Measurements from ENCODE around the gene ZNF235.

The ZNF235 gene

DNA sequence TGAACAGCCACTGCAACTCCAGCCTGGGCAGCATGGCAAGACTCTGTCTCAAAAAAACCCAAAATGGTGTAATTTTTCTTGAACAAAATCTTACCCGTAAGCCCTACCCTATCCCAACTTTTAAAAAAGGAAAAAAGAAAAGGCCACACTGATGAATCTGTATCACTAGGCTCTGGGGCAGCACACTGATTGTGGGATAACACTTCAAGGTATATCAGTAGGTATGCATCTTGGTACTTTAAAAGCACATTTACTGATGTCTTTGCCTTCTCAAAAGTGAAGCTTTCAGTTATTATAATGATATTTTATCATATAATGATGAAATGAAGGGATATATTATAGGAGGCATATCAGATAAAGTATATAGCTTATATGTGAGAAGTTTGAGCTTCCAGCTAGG, 27.3 kb upstream of the ZNF235 start:
- H3K36me3 ChIP-seq (ENCODE audit: control insufficient read depth, insufficient read depth, low read length) = no peaks in the 10 kb centered on the region
- no peak for TF ChIP-seq CTCF (IDR thresholded peaks at IDR 0.05; ENCODE audit: insufficient read depth, low read length, poor library complexity, severe bottlenecking)

GRCh38 chr19:44315883-44316282, 11.1 kb upstream of the ZNF235 start:
- H3K36me3 ChIP-seq (ENCODE audit: control insufficient read depth, insufficient read depth, low read length) = no peaks in the 10 kb centered on the region
- H3K27me3 ChIP-seq (replicated peaks; ENCODE audit: control insufficient read depth, insufficient read depth, low read length) = no peaks in the 10 kb centered on the region
- no peak overlapping the region for H3K4me3 ChIP-seq (replicated peaks; ENCODE audit: low read depth, low read length)
- TF ChIP-seq CTCF (IDR thresholded peaks at IDR 0.05; ENCODE audit: insufficient read depth, low read length, poor library complexity, severe bottlenecking) = no peak
- DNase-seq (ENCODE audit: extremely low read depth, insufficient read length) = no peak

More for the DNA sequence above, 27.3 kb upstream of the ZNF235 start:
- DNase-seq (ENCODE audit: extremely low read depth, insufficient read length) = no peak
- Histone ChIP-seq H3K4me3 (replicated peaks; ENCODE audit: low read depth, low read length) (no peak overlapping the region), H3K27me3 (replicated peaks; ENCODE audit: control insufficient read depth, insufficient read depth, low read length) (no peaks in the 10 kb centered on the region)

DNA sequence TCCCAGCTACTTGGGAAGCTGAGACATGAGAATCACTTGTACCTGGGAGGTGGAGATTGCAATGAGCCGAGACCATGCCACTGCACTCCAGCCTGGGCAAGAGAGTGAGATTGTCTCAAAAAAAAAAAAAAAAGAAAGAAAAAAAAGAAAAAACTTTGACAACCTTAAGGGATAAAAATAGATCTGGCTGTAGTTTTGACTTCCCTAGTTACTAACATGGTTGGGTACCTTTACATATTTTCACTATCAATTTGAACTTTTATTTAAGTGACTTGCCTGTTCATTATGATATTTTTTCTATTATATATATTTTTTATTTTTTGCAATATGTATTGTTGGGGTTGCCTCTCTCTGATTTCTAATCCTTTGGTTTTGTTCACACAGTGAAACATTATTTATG, 8.4 kb upstream of the ZNF235 start:
- no peaks in the 10 kb centered on the region for H3K27me3 ChIP-seq (replicated peaks; ENCODE audit: control insufficient read depth, insufficient read depth, low read length)
- H3K36me3 ChIP-seq (ENCODE audit: control insufficient read depth, insufficient read depth, low read length) = no peaks in the 10 kb centered on the region
- TF ChIP-seq CTCF (IDR thresholded peaks at IDR 0.05; ENCODE audit: insufficient read depth, low read length, poor library complexity, severe bottlenecking) = no peak
- H3K4me3 ChIP-seq (replicated peaks; ENCODE audit: low read depth, low read length) = no peak overlapping the region
- DNase-seq (ENCODE audit: extremely low read depth, insufficient read length) = no peak

GRCh38 chr19:44308011-44308410, 3.2 kb upstream of the ZNF235 start:
- DNase-seq (ENCODE audit: extremely low read depth, insufficient read length) = no peak
- Histone ChIP-seq H3K27me3 (replicated peaks; ENCODE audit: control insufficient read depth, insufficient read depth, low read length) (no peaks in the 10 kb centered on the region), H3K36me3 (ENCODE audit: control insufficient read depth, insufficient read depth, low read length) (no peaks in the 10 kb centered on the region), H3K4me3 (replicated peaks; ENCODE audit: low read depth, low read length) (no peak overlapping the region)
- no peak for TF ChIP-seq CTCF (IDR thresholded peaks at IDR 0.05; ENCODE audit: insufficient read depth, low read length, poor library complexity, severe bottlenecking)

DNA sequence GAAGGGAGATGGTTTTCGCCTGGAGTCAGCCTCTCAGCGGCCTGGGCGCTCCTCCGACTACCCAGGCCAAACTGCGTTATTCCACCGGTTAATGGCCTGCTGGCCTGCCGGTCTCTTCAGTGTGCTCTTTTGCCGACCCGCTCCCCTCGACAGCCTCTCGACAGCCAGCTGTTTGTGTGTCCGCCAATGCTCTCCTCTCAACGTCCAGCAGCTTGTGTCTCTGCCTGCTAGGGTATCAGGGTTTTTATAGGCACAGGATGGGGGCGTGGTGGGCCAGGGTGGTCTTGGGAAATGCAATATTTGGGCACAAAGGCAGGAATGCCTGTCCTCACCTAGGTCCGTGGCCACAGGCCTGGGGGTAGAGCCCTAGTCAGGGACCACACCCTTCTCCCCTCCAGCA, 1.5 kb upstream of the ZNF235 start:
- TF ChIP-seq CTCF (IDR thresholded peaks at IDR 0.05; ENCODE audit: insufficient read depth, low read length, poor library complexity, severe bottlenecking) = no peak
- H3K4me3 ChIP-seq (replicated peaks; ENCODE audit: low read depth, low read length) = no peak overlapping the region
- no peak for DNase-seq (ENCODE audit: extremely low read depth, insufficient read length)
- peaks cover 2% of the 10 kb centered on the region for H3K36me3 ChIP-seq (ENCODE audit: control insufficient read depth, insufficient read depth, low read length)
- no peaks in the 10 kb centered on the region for H3K27me3 ChIP-seq (replicated peaks; ENCODE audit: control insufficient read depth, insufficient read depth, low read length)

- Histone ChIP-seq H3K27me3 (replicated peaks; ENCODE audit: control insufficient read depth, insufficient read depth, low read length) (no peaks in the 10 kb centered on the region), H3K36me3 (ENCODE audit: control insufficient read depth, insufficient read depth, low read length) (peaks cover 2% of the 10 kb centered on the region), H3K4me3 (replicated peaks; ENCODE audit: low read depth, low read length) (no peak overlapping the region)
- no peak for TF ChIP-seq CTCF (IDR thresholded peaks at IDR 0.05; ENCODE audit: insufficient read depth, low read length, poor library complexity, severe bottlenecking)
- no peak for DNase-seq (ENCODE audit: extremely low read depth, insufficient read length)
Measured at GRCh38 chr19:44305457-44305856, 632 bp upstream of the ZNF235 start.

Measured in GM06990 (cell line).